Heart right ventricle (tissue), 16 donors: ENCODE measurements around the gene ZFYVE26. TPM values are rescaled to one million over a fixed set of nuclear protein-coding genes. Genes with fewer than 3 reads are reported as not detected.

Experiments used
- ATAC-seq, 8 donors: fragments of 200-7000 bp; cut with Tn5 transposase; one replicate each; pipeline ENCODE4 v1.9.1; 2020; ENCODE audit warnings: mild to moderate bottlenecking in 8 of 8, moderate library complexity in 8 of 8, moderate number of reproducible peaks in 1 of 8
- DNase-seq, 2 donors: peaks; one replicate each; pipeline ENCODE4 v3.0.0-alpha.2; 2020
- H3K27ac ChIP-seq, 10 donors: fragments of 200-600 bp; sonication (generic) in 2 of 10; one replicate each; pipeline versions ENCODE4 v1.5.0 to v1.8.0; 2020 to 2022; ENCODE audit warnings: mild to moderate bottlenecking in 3 of 10
- H3K27me3 ChIP-seq, 7 donors: fragments of 200-600 bp; one replicate each; pipeline ENCODE4 v1.8.0; 2021 to 2022; ENCODE audit warnings: mild to moderate bottlenecking in 2 of 7
- H3K36me3 ChIP-seq, 9 donors: fragments of 200-600 bp; sonication (generic) in 1 of 9; one replicate each; pipeline versions ENCODE4 v1.5.0 to v1.8.0; 2020 to 2022; ENCODE audit warnings: mild to moderate bottlenecking in 2 of 9
- H3K4me1 ChIP-seq, 9 donors: fragments of 200-600 bp; sonication (generic) in 1 of 9; one replicate each; pipeline versions ENCODE4 v1.5.0 to v1.8.0; 2020 to 2022; ENCODE audit warnings: mild to moderate bottlenecking in 4 of 9
- H3K4me3 ChIP-seq, 10 donors: fragments of 200-600 bp; sonication (generic) in 2 of 10; one replicate each; pipeline versions ENCODE4 v1.5.0 to v1.8.0; 2020 to 2022; ENCODE audit warnings: mild to moderate bottlenecking in 7 of 10, moderate library complexity in 2 of 10
- H3K9me3 ChIP-seq, 11 donors: fragments of 200-600 bp in 10 of 11; sonication (generic) in 2 of 11; one replicate each; pipeline versions ENCODE4 v1.5.0 to v1.8.0; 2013 to 2022; ENCODE audit warnings: mild to moderate bottlenecking in 2 of 11, control low read depth in 1 of 11, moderate library complexity in 1 of 11
- CTCF ChIP-seq, 9 donors: fragments of 200-600 bp; sonication (generic) in 2 of 9; IDR thresholded peaks; one replicate each; pipeline versions ENCODE4 v1.5.0 to v1.8.0; 2021 to 2022; ENCODE audit warnings: antibody characterized with exemption in 9 of 9, mild to moderate bottlenecking in 5 of 9, moderate library complexity in 1 of 9
- WGBS, 2 donors: extraction: QIAGEN DNeasy Blood & Tissue Kit; methylation state at CpG; one replicate each; pipeline ENCODE4 v1.1.7; 2013; ENCODE audit warnings: inconsistent platforms in 1 of 2; 5-methylcytosine and 5-hydroxymethylcytosine counted together
- intact Hi-C, 10 donors: fragments of 100-400 bp; cut with DNase I; formaldehyde crosslinking; loops; one replicate each; pipeline versions ENCODE4 v1.11.1 to v1.14.2; 2022
- polyA plus RNA-seq, 2 donors: library from polyadenylated mRNA; stranded (reverse); fragments of 200-250 nt; gene quantifications; one replicate each; pipeline ENCODE4 v1.2.3, GENCODE V29; 2013
- total RNA-seq, 10 donors: library from RNA; stranded (reverse); fragmentation: NEBNext Ultra II Directional in 3 of 10; extraction: Animal tissue kit (Norgen Biotek cat#: 25700) in 3 of 10; gene quantifications; one replicate each; pipeline versions ENCODE4 v1.2.1 to v1.2.4, GENCODE V29; 2021 to 2023
- donor health status: Arrhythmogenic right ventricular cardiomyopathy.
- donor health status: ischemic (EF 13 %, LVEDD 7.1; RV severe dilation, severe dysfunction).
- donor health status: healthy with polysubstance abuse.
- donor health status: DM: no; HTN: yes; CAD: no.
- donor health status: DM: no; HTN: no; CAD: no.
- donor health status: ischemic (EF 25% LVEDD 6.9; RV normal size, moderate dysfunction).
- donor health status: ischemic (EF 25% LVEDD 5.7; RV mildly dilated, moderate dysfunction).
- donor health status: healthy.
- donor health status: DM: yes; HTN: yes; CAD: no.
- donor health status: Ischemic cardiomyopathy.
- donor health status: ischemic (EF 35%, LVEDD 5.7; RV mildly dilated, moderate dysfunction).
- donor health status: nonischemic (EF 11% LVEDD 7.7; RV severe dilation, severe dysfunction).
- donor health status: DM: yes; HTN: yes; CAD: no.
- donor health status: PGD.
- donor health status: ischemic (EF 29% LVEDD 5.4; RV normal size, mild dysfunction).
- donor health status: nonischemic (EF 23%, LVEDD 6.1; RV moderate dilation, normal function).

ZFYVE26 gene
- total and polyA plus RNA-seq, 12 donors = 2.8 to 17.9 (median 14.6) TPM

- H3K27ac ChIP-seq = no peak overlapping the region
- ATAC-seq (no peak), DNase-seq (no peak)
- intact Hi-C loops = no loop called here
- H3K9me3 ChIP-seq = no peaks in the 10 kb centered on the region
- H3K4me3 ChIP-seq = no peak overlapping the region
- H3K36me3 ChIP-seq = peaks cover 0 to 100% (median 74%) of the 10 kb centered on the region in 9 donors
- H3K27me3 ChIP-seq = no peaks in the 10 kb centered on the region
- no peak for TF ChIP-seq CTCF (IDR thresholded peaks at IDR 0.05)
- 90 to 97% methylated on average over 20 of the region's 20 CpGs for WGBS, 2 donors
- no peaks in the 10 kb centered on the region for H3K4me1 ChIP-seq
Measured at GRCh38 chr14:67798731-67799130, 17.7 kb downstream of the ZFYVE26 start.

- H3K9me3 ChIP-seq = no peaks in the 10 kb centered on the region
- H3K27ac ChIP-seq = no peak overlapping the region
- no peak for ATAC-seq
- no peak for TF ChIP-seq CTCF (IDR thresholded peaks at IDR 0.05)
- H3K4me3 ChIP-seq = no peak overlapping the region
- 95 to 98% methylated on average over 1 of the region's 1 CpG for WGBS, 2 donors
- intact Hi-C loops = no loop called here
- H3K36me3 ChIP-seq = peaks cover 0 to 100% (median 66%) of the 10 kb centered on the region in 9 donors
- H3K27me3 ChIP-seq = no peaks in the 10 kb centered on the region
- H3K4me1 ChIP-seq = peaks cover 0 to 12% (median 3%) of the 10 kb centered on the region in 9 donors
- DNase-seq = no peak
Measured at GRCh38 chr14:67787673-67788072, 28.7 kb downstream of the ZFYVE26 start.

- intact Hi-C loops = no loop called here
- ATAC-seq (peak in 3 of 8 donors; percentile 49 to 72 (median 57)), DNase-seq (no peak)
- peak overlapping the region in 1 of 10 donors; percentile 11 for H3K27ac ChIP-seq
- no peak for TF ChIP-seq CTCF (IDR thresholded peaks at IDR 0.05)
- no peaks in the 10 kb centered on the region for H3K27me3 ChIP-seq
- no peaks in the 10 kb centered on the region for H3K9me3 ChIP-seq
- H3K4me1 ChIP-seq = peaks cover 0 to 12% (median 3%) of the 10 kb centered on the region in 9 donors
- 75 to 84% methylated on average over 4 of the region's 4 CpGs for WGBS, 2 donors
- H3K36me3 ChIP-seq = peaks cover 3 to 100% (median 71%) of the 10 kb centered on the region in 9 donors
- no peak overlapping the region for H3K4me3 ChIP-seq
Measured at GRCh38 chr14:67785270-67786109, 30.9 kb downstream of the ZFYVE26 start.

GRCh38 chr14:67784244-67784823 is 32.1 kb downstream of the ZFYVE26 start:
- Histone ChIP-seq H3K36me3 (peaks cover 2 to 100% (median 71%) of the 10 kb centered on the region in 9 donors), H3K27me3 (no peaks in the 10 kb centered on the region), H3K4me1 (peaks cover 0 to 12% (median 3%) of the 10 kb centered on the region in 9 donors), H3K9me3 (no peaks in the 10 kb centered on the region), H3K27ac (no peak overlapping the region), H3K4me3 (no peak overlapping the region)
- WGBS, 2 donors = 95% methylated on average over 5 of the region's 5 CpGs
- ATAC-seq (no peak), DNase-seq (no peak)
- no peak for TF ChIP-seq CTCF (IDR thresholded peaks at IDR 0.05)
- intact Hi-C loops = no loop called here
